Measurements from ENCODE around the gene MFSD1. TPM values are rescaled to one million over a fixed set of nuclear protein-coding genes. Genes with fewer than 3 reads are reported as not detected.
A peak's percentile ranks its signal among the peaks of the same experiment; 100 is the strongest.

The MFSD1 gene
- total RNA-seq, 6 donors from 2014 or later, result 51.5 to 127 (median 106) TPM

DNA sequence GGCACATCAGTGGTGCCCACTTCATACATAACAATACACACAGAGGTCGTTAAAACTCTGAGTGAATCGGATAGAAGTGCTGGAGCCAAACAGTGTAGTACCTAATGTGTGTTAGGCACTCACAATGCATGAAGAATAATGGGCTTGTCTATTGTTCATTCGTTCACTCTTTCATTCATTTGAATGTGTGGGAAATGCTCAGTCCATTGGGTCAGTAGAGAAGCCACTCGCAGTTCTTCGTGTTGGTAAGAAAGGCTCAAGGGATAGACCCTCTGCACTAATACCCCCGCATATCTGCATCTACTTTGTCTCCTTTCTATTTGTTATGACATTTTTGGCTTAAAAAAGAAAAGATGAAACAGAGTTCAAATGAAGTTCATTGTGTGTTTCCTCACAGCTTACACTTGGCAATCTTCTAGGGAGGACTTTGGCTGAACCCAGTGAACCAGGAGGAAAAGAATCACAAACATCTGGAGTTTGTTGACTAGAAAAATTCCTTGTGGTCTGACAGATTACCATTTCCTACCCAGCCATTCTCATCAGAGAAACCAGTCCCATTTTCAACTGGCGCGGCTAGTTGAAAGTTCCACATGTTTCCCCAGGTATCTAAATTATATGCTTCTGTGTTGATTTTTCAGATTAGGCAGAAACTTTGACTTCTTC, 32.8 kb upstream of the MFSD1 start:
- peak in 2 of 4 donors; percentile 18 to 35 for TF ChIP-seq EP300 (IDR thresholded peaks at IDR 0.05)
- TF ChIP-seq, protein P1, sequence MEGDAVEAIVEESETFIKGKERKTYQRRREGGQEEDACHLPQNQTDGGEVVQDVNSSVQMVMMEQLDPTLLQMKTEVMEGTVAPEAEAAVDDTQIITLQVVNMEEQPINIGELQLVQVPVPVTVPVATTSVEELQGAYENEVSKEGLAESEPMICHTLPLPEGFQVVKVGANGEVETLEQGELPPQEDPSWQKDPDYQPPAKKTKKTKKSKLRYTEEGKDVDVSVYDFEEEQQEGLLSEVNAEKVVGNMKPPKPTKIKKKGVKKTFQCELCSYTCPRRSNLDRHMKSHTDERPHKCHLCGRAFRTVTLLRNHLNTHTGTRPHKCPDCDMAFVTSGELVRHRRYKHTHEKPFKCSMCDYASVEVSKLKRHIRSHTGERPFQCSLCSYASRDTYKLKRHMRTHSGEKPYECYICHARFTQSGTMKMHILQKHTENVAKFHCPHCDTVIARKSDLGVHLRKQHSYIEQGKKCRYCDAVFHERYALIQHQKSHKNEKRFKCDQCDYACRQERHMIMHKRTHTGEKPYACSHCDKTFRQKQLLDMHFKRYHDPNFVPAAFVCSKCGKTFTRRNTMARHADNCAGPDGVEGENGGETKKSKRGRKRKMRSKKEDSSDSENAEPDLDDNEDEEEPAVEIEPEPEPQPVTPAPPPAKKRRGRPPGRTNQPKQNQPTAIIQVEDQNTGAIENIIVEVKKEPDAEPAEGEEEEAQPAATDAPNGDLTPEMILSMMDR (IDR thresholded peaks at IDR 0.05), result no peak
- TF ChIP-seq POLR2AphosphoS5 (IDR thresholded peaks at IDR 0.05), result peak in 1 of 2 donors; percentile 41
- no peaks in the 10 kb centered on the region for H3K27me3 ChIP-seq
- H3K9me3 ChIP-seq, result no peaks in the 10 kb centered on the region
- DNase-seq (no peak), ATAC-seq (ENCODE audit: low FRiP score in 2 of 2) (peak; percentile 74 to 91)
- peaks cover 31 to 45% (median 40%) of the 10 kb centered on the region in 4 donors for H3K4me1 ChIP-seq
- peak overlapping the region in 1 of 4 donors; percentile 0 for H3K4me3 ChIP-seq
- peak overlapping the region; percentile 45 to 70 (median 64) for H3K27ac ChIP-seq
- no peaks in the 10 kb centered on the region for H3K36me3 ChIP-seq
- 36 to 43% methylated on average over 8 of the region's 8 CpGs for WGBS, 2 donors

DNA sequence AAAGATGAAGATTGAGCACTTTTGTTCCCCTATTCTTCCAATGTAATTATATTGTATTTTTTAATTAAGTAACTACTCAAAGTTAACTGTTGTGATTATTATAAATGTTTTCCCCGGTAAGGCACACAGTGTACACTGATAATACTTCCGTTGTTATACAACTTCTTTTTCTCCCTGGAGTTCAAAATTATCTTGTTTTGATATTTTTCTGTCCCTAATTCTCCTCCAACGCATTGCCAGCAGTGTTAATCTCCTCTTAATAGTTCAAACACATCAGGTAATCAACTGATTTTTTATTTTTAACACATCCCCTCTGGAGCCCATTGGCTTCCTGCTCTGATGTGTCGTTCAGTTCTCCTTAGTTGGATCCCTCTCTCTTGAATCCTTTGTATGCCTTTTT, 32.3 kb upstream of the MFSD1 start:
- ATAC-seq (ENCODE audit: low FRiP score in 2 of 2), result peak in 1 of 2 donors; percentile 2
- Histone ChIP-seq H3K9me3 (no peaks in the 10 kb centered on the region), H3K4me1 (peaks cover 32 to 50% (median 42%) of the 10 kb centered on the region in 4 donors)

DNA sequence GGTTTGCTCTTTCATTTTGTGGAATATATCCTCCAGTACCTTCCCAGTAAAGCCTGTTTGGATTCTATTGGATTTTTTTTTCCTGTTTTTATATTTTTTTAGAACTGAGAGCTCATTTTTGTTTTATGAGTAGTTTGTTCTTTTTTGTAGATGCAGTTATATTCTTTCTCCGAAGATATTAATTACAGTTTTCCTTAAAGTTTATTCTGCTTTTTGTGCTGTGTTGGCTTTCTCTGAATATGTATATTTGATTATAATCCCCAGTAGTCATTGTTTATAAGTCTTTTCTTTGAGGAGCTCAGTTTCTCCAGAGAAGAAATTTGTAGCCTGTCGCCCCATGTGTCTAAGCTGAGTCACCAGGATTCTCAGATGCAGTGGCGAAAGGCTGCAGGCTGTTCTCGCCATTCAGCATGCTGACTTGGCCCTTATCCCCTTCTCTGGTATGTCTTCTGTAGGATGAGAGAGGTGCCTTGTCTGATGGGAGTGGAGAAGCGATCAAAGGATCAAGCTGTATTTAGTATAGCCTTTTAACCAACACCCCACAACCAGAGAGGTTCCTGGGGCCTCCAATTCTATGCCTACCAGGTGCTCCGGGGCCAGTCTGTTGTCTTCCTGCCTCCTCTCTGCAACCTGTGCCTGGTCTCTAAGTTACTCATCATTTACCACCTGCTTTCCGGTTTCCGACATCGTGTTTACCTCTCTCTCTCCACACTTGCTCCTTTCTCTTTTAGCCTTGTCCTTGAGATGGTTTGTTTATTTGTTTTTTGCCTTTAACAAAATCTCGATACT, 31.7 kb upstream of the MFSD1 start:
- H3K36me3 ChIP-seq, result no peaks in the 10 kb centered on the region
- peaks cover 37 to 54% (median 46%) of the 10 kb centered on the region in 4 donors for H3K4me1 ChIP-seq
- H3K27ac ChIP-seq, result peak overlapping the region; percentile 32 to 70 (median 58)
- DNase-seq, result no peak
- no peak for ATAC-seq (ENCODE audit: low FRiP score in 2 of 2)
- WGBS, 2 donors, result 77 to 78% methylated on average over 10 of the region's 10 CpGs
- H3K9me3 ChIP-seq, result no peaks in the 10 kb centered on the region
- no peak overlapping the region for H3K4me3 ChIP-seq
- no peak for TF ChIP-seq POLR2AphosphoS5 (IDR thresholded peaks at IDR 0.05)
- TF ChIP-seq EP300 (IDR thresholded peaks at IDR 0.05), result no peak
- TF ChIP-seq POLR2A (IDR thresholded peaks at IDR 0.05), result no peak
- TF ChIP-seq, protein P1 (IDR thresholded peaks at IDR 0.05), result no peak
- H3K27me3 ChIP-seq, result no peaks in the 10 kb centered on the region

More for the DNA sequence above, 32.3 kb upstream of the MFSD1 start:
- Histone ChIP-seq H3K27me3 (no peaks in the 10 kb centered on the region), H3K4me3 (no peak overlapping the region), H3K36me3 (no peaks in the 10 kb centered on the region), H3K27ac (peak overlapping the region; percentile 32 to 70 (median 58))
- DNase-seq, result no peak
- no peak for TF ChIP-seq POLR2A (IDR thresholded peaks at IDR 0.05)
- TF ChIP-seq, protein P1 (IDR thresholded peaks at IDR 0.05), result no peak
- TF ChIP-seq EP300 (IDR thresholded peaks at IDR 0.05), result no peak
- TF ChIP-seq POLR2AphosphoS5 (IDR thresholded peaks at IDR 0.05), result no peak
- WGBS, 2 donors, result 45 to 52% methylated on average over 4 of the region's 4 CpGs

DNA sequence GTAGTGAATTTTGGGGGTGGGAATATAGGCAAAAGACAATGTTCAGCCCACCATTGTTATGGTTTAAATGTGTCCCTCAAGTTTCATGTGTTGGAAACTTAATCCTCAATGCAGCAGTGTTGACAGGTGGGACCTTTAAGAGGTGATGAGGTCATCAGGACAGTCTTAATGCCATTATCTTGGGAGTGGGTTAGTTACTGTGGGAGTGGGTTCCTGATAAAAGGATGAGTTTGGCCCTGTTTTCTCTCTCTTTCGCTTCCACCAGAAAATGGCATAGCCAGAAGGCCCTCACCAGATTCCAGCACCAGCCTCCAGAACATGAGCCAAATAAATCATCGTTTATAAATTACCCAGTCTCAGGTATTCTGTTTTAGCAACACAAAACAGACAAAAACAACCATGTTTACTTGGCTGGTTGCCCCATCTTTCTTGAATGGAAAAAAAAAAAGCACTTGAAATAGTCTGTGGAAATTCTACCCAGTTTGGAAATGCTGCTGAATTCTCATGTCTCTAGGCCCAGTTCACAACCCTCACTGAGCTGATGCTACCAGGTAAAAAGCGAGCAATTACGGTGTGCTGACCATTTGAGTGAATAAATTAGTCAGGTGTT, 31.0 kb upstream of the MFSD1 start:
- Histone ChIP-seq H3K4me1 (peaks cover 39 to 59% (median 50%) of the 10 kb centered on the region in 4 donors), H3K9me3 (no peaks in the 10 kb centered on the region), H3K27ac (peak overlapping the region; percentile 11 to 70 (median 51)), H3K36me3 (no peaks in the 10 kb centered on the region), H3K4me3 (no peak overlapping the region), H3K27me3 (no peaks in the 10 kb centered on the region)
- no peak for ATAC-seq (ENCODE audit: low FRiP score in 2 of 2)
- WGBS, 2 donors, result 76 to 89% methylated on average over 4 of the region's 4 CpGs
- DNase-seq, result no peak
- no peak for TF ChIP-seq EP300 (IDR thresholded peaks at IDR 0.05)
- TF ChIP-seq POLR2A (IDR thresholded peaks at IDR 0.05), result no peak
- TF ChIP-seq POLR2AphosphoS5 (IDR thresholded peaks at IDR 0.05), result no peak
- TF ChIP-seq, protein P1 (IDR thresholded peaks at IDR 0.05), result no peak

Data from upper lobe of left lung (tissue), 6 donors.